HG02973 (cell line): Measurements from ENCODE around the gene VKORC1.
"Not testable (repeated sequence)": the region's sequence is repeated elsewhere in the genome, so short reads cannot be mapped to it uniquely, and the experiment has no call there.

Experiments
- ATAC-seq: cut with Tn5 transposase; IDR thresholded peaks from one replicate; pipeline ENCODE4 v1.9.1; 2021; ENCODE audit warnings: moderate library complexity; ENCODE audit not compliant: unreplicated experiment

The VKORC1 gene

GRCh38 chr16:31108035-31108793 lies 13.6 kb upstream of the VKORC1 start, which contains the start of gene BCKDK:
Gene BCKDK, plus strand, starts transcription at chr16:31108386. Its CDS starts 838 bp downstream, at chr16:31109224.
- peak; percentile 76 for ATAC-seq

GRCh38 chr16:31107465-31107867 lies 12.9 kb upstream of the VKORC1 start:
- ATAC-seq = peak; percentile 40

GRCh38 chr16:31106509-31107464 lies 12.2 kb upstream of the VKORC1 start:
- no peak for ATAC-seq

GRCh38 chr16:31105677-31106213 lies 11.1 kb upstream of the VKORC1 start:
- no peak for ATAC-seq

- not testable (repeated sequence) for ATAC-seq
Measured at GRCh38 chr16:31100876-31101641, 6.5 kb upstream of the VKORC1 start.

GRCh38 chr16:31099860-31100638 lies 5.5 kb upstream of the VKORC1 start:
- ATAC-seq = no peak

- ATAC-seq = peak; percentile 11
Measured at GRCh38 chr16:31094088-31094423, 541 bp downstream of the VKORC1 start.

GRCh38 chr16:31093132-31093703 lies 1.4 kb downstream of the VKORC1 start:
- ATAC-seq = no peak

GRCh38 chr16:31092330-31092729 lies 2.3 kb downstream of the VKORC1 start:
- ATAC-seq = no peak

GRCh38 chr16:31090540-31090939 lies 4.1 kb downstream of the VKORC1 start:
- no peak for ATAC-seq

- no peak for ATAC-seq
Measured at GRCh38 chr16:31089199-31089598, 5.4 kb downstream of the VKORC1 start.

- ATAC-seq = no peak
Measured at GRCh38 chr16:31088459-31089183, 6.0 kb downstream of the VKORC1 start, which contains the start of gene PRSS53. Gene PRSS53, minus strand, starts transcription at chr16:31088943. Its CDS starts 134 bp downstream, at chr16:31088809.

- ATAC-seq = no peak
Measured at GRCh38 chr16:31087971-31088370, 6.6 kb downstream of the VKORC1 start.

GRCh38 chr16:31087481-31087880 lies 7.1 kb downstream of the VKORC1 start:
- no peak for ATAC-seq

GRCh38 chr16:31086629-31086906 lies 8.0 kb downstream of the VKORC1 start:
- no peak for ATAC-seq

GRCh38 chr16:31085873-31086628 lies 8.5 kb downstream of the VKORC1 start:
- no peak for ATAC-seq

- no peak for ATAC-seq
Measured at GRCh38 chr16:31085411-31085810, 9.2 kb downstream of the VKORC1 start.

- ATAC-seq = no peak
Measured at GRCh38 chr16:31084584-31085302, 9.9 kb downstream of the VKORC1 start.
